ENCODE data around the gene TENM4. TPM values are rescaled to one million over a fixed set of nuclear protein-coding genes. Genes with fewer than 3 reads are reported as not detected.

The TENM4 gene
- total and polyA plus RNA-seq, 2 donors = 1.5 to 27.8 TPM

DNA sequence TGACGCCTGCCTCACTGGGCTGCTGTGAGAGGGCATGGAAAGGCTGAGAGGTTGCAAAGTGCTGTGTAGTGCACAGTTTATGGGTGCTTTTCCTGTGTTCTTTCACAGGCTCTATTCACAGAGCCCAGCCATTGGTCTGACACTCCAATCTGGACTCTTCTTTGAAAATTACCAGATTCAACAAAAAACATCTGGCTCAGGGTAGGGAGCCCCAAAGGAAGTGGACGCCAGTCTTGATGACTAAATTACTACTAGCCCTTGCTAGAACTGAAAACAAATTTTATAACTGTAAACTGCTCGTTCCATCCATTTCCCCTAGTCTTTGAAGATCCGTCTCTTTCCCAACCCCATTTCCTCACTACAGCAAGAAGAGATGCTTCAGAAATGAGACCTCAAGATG, 178.6 kb downstream of the TENM4 start:
- no peak overlapping the region for H3K27ac ChIP-seq (ENCODE audit: low read depth)
- no peaks in the 10 kb centered on the region for H3K4me1 ChIP-seq (ENCODE audit: insufficient read depth)
- H3K4me3 ChIP-seq (ENCODE audit: low read depth, low read length) = no peak overlapping the region
- no peak for DNase-seq (ENCODE audit: extremely low spot score)
- WGBS = 57% methylated on average over 4 of the region's 4 CpGs
- H3K36me3 ChIP-seq (ENCODE audit: insufficient read depth) = no peaks in the 10 kb centered on the region

DNA sequence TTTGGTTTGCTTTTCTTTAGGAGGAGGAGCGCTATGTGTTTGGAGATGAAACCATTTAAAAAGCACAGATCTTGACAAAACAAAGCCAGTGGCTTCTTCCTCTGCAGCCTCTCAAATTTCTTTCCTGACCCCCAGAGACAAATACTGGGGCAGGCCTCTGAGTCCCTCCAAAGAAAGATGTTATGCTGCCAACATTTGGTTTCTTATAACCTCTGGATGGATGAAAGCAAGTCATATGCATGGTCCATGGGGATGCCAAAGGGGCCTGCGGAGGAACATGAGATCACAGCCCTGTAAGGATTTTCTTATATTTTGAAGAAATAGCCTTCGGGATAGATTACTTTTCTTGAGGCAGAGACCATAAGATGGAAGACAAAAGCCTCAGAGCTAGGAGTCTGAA, 179.1 kb downstream of the TENM4 start:
- Histone ChIP-seq H3K36me3 (ENCODE audit: insufficient read depth) (no peaks in the 10 kb centered on the region), H3K4me3 (ENCODE audit: low read depth, low read length) (no peak overlapping the region), H3K4me1 (ENCODE audit: insufficient read depth) (no peaks in the 10 kb centered on the region), H3K27ac (ENCODE audit: low read depth) (no peak overlapping the region)
- DNase-seq (ENCODE audit: extremely low spot score) = no peak
- 94% methylated on average over 3 of the region's 3 CpGs for WGBS

DNA sequence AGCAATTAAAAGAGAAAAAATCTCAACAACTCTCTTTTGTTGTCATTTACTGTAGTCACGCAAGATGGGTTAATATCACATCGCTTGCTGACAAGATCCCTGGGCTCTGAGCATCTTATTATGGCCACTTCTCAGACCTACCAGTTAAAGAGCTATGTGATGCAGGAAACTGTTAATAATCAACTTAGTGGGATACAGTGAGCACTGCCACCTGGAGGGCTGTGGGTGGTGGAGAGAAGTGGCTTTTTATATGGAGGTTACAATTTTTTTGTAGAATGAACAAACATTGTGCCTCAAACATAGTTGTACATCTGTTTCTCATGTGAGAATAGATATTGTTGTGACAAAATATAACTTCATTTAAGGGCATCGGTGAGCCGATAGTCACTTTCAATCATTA, 181.0 kb downstream of the TENM4 start:
- WGBS = 98% methylated on average over 4 of the region's 4 CpGs

DNA sequence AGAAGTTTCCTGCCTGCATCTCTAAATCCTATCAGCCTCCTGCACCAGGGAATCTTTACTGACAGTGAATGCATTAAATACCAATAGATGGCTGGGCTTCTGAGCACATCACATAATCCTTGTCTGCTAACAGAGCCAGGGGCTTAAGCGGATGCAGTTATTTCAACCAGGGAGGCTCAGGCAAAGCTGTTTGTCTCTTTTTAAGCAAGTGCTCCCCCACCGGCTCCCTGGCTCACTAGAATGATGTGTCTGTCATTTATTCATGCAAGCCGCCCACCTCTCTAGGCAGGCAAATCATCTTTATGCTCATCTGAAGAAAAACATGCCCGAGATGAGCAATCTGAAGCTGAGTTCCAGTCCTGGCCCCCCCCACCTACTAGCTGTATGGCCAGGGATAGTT, 182.3 kb downstream of the TENM4 start:
- 69% methylated on average over 4 of the region's 4 CpGs for WGBS
- DNase-seq (ENCODE audit: extremely low spot score) = no peak
- Histone ChIP-seq H3K36me3 (ENCODE audit: insufficient read depth) (no peaks in the 10 kb centered on the region), H3K4me1 (ENCODE audit: insufficient read depth) (no peaks in the 10 kb centered on the region), H3K4me3 (ENCODE audit: low read depth, low read length) (no peak overlapping the region), H3K27ac (ENCODE audit: low read depth) (no peak overlapping the region)

More for the DNA sequence above, 181.0 kb downstream of the TENM4 start:
- no peak overlapping the region for H3K4me3 ChIP-seq (ENCODE audit: low read depth, low read length)
- no peaks in the 10 kb centered on the region for H3K36me3 ChIP-seq (ENCODE audit: insufficient read depth)
- no peak for DNase-seq (ENCODE audit: extremely low spot score)
- H3K4me1 ChIP-seq (ENCODE audit: insufficient read depth) = no peaks in the 10 kb centered on the region
- H3K27ac ChIP-seq (ENCODE audit: low read depth) = no peak overlapping the region

DNA sequence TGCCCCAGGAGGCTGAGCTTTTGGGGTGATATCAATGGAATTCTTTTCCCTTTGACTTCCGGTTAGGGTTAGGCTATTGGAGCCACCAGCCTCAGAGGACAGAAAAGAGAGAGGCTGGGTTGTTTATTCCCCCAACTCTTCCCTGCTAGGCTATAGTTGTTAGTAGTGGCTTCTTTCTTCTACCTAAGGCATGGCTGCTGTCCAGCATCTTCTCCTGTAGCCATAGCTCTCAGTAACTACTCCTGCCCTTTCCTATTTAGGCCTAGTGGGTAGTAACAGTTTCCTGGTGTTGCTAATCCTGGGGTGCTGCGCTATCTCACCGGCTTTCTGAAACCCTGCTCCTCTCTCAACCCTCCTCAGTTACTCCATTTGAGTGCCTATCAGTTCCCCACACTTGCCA, 184.9 kb downstream of the TENM4 start:
- H3K4me1 ChIP-seq (ENCODE audit: insufficient read depth) = no peaks in the 10 kb centered on the region
- WGBS = 96% methylated on average over 3 of the region's 3 CpGs
- H3K36me3 ChIP-seq (ENCODE audit: insufficient read depth) = no peaks in the 10 kb centered on the region
- H3K4me3 ChIP-seq (ENCODE audit: low read depth, low read length) = no peak overlapping the region
- no peak for DNase-seq (ENCODE audit: extremely low spot score)
- no peak overlapping the region for H3K27ac ChIP-seq (ENCODE audit: low read depth)

DNA sequence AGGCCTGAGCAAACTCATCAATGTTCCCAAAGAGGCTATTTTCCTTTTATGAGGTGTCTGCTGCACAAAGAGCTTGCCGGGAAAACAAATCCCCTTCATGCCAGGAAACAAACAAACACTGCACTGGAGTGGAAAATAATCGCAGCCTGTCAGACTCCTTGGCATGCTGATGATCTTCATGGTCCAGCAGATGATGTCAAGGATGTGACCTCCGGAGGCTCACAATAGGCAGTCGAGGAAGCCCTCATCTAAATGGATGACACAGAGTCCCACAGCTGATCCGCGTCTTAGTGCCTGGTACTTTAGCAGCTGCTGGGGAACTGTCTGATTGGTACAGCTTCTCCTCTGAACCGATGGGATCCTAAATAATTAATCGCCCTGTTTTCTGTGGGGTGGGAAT, 187.6 kb downstream of the TENM4 start:
- Histone ChIP-seq H3K4me1 (ENCODE audit: insufficient read depth) (no peaks in the 10 kb centered on the region), H3K27ac (ENCODE audit: low read depth) (no peak overlapping the region), H3K4me3 (ENCODE audit: low read depth, low read length) (no peak overlapping the region), H3K36me3 (ENCODE audit: insufficient read depth) (no peaks in the 10 kb centered on the region)
- no peak for DNase-seq (ENCODE audit: extremely low spot score)
- WGBS = 61% methylated on average over 8 of the region's 8 CpGs

DNA sequence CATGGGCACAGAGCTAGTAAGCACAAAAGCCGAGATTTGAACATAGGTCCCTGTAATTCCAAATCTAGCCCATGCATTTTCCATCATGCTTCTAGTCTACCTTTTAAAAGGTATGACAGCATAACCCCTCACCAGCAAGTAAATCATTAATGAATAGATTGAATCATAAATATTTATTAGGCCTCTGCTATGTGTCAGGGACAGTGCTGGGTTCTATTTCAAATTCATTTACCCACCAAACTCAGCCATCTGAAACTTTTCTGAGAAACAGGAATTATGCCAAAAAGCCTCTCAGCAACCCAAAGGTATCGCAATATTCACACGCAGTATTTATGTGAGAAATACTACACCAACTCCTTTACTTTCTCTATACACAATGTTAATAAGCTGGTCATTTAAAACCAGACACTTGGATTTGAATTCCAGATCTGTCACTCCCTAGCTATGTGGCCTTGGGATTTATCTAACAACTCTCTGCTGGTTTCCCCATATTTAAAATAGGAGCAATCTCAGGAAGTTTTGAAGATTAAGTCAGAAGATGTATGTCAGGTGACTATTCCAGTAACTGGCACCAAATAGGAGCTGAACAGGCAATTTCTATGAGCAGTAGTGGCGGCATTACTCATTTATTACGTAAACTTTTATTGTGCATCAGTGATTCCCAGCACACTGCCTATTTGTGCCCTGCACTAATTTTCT, 191.4 kb downstream of the TENM4 start:
- no peak overlapping the region for H3K4me3 ChIP-seq (ENCODE audit: low read depth, low read length)
- H3K27ac ChIP-seq (ENCODE audit: low read depth) = no peak overlapping the region
- no peaks in the 10 kb centered on the region for H3K4me1 ChIP-seq (ENCODE audit: insufficient read depth)
- 96% methylated on average over 5 of the region's 5 CpGs for WGBS
- H3K36me3 ChIP-seq (ENCODE audit: insufficient read depth) = no peaks in the 10 kb centered on the region
- no peak for DNase-seq (ENCODE audit: extremely low spot score)

DNA sequence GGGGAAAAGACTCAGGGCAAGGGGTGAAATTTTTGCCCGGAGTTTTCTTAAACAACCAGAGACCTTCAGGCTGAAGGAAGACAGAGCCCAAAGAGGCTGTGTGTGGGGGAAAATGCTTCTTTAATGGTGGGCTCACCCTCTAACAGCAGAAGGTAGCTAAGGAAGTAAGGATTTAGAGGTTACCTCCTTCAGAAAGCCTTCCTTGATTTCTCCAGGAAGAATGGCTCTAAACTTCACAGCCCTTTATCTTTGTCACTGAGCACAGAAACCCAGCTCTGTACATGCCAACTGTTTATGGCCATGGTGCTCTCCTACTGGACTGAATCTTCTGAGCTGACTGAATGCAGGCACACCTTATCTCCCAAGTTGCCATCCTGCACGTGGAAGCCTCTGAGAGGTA, 196.0 kb downstream of the TENM4 start:
- WGBS = 27% methylated on average over 2 of the region's 2 CpGs
- Histone ChIP-seq H3K27ac (ENCODE audit: low read depth) (no peak overlapping the region), H3K4me3 (ENCODE audit: low read depth, low read length) (no peak overlapping the region)

DNA sequence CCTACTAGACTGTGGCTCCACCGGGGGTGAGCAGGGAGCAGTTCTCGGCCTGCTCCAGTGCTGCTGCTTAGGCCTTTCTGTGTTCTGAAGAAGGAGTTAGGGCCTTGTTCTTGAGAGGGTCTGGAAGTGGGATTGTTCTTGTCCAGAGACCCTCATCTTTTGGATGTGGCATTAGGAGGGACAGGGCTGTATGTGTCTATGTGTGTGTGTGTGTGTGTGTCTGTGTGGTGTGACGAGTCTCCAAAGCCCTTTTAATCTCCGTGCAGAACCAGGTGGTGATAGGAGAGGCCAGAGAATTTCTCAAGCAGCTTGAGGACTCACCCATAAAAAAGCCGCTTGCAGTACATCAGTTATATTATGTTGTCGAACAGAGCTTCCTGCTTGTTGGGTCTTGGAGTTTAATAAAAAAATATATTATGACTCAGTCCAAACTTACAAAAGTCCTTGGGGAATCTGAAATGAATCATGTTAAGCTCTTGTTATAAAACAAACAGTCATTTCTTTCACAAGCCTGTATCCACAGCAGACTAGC, 196.5 kb downstream of the TENM4 start:
- Histone ChIP-seq H3K27ac (ENCODE audit: low read depth) (no peak overlapping the region), H3K4me1 (ENCODE audit: insufficient read depth) (no peaks in the 10 kb centered on the region), H3K36me3 (ENCODE audit: insufficient read depth) (no peaks in the 10 kb centered on the region), H3K4me3 (ENCODE audit: low read depth, low read length) (no peak overlapping the region)
- WGBS = 40% methylated on average over 6 of the region's 6 CpGs
- DNase-seq (ENCODE audit: extremely low spot score) = peak; percentile 36

More for the DNA sequence above, 196.0 kb downstream of the TENM4 start:
- Histone ChIP-seq H3K36me3 (ENCODE audit: insufficient read depth) (no peaks in the 10 kb centered on the region), H3K4me1 (ENCODE audit: insufficient read depth) (no peaks in the 10 kb centered on the region)
- no peak for DNase-seq (ENCODE audit: extremely low spot score)

DNA sequence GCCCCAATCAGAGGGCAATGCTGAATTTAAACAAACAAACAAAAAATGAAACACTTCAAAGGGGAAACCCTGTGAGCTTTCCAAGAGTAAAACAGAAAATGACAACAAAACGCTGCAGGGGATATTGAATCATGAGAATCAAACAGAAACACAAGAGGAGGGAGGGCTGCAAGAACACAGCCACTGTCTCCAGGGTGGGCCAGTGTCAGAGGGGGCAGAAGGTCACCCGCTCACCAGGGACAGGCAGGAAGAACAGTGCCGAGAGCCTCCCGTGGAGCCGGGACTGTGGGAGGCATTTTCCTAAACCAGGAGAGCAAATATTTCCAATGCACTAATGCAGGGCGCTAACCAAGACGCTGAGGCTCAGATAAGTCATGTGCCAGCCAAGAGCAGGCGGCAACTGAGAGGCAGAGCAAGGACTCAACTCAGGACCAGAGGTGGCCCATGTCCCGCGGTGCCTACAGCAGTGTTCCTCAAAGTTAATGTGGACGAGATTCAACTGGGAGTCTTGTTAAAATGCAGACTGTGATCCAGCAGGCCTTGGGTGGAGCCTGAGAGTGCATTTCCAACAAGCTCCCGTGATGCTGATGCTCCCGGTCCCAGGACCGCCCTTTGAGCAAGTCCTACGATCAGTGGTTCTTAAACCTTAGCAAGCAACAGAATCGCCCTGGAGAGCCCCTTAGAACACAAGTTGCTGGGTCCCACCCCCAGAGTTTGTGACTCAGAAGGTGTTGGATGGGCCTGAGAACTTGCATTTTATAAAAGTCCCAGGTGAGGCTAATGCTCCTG, 197.2 kb downstream of the TENM4 start:
- Histone ChIP-seq H3K4me1 (ENCODE audit: insufficient read depth) (no peaks in the 10 kb centered on the region), H3K36me3 (ENCODE audit: insufficient read depth) (no peaks in the 10 kb centered on the region), H3K4me3 (ENCODE audit: low read depth, low read length) (no peak overlapping the region), H3K27ac (ENCODE audit: low read depth) (no peak overlapping the region)
- no peak for DNase-seq (ENCODE audit: extremely low spot score)
- WGBS = 84% methylated on average over 16 of the region's 16 CpGs

DNA sequence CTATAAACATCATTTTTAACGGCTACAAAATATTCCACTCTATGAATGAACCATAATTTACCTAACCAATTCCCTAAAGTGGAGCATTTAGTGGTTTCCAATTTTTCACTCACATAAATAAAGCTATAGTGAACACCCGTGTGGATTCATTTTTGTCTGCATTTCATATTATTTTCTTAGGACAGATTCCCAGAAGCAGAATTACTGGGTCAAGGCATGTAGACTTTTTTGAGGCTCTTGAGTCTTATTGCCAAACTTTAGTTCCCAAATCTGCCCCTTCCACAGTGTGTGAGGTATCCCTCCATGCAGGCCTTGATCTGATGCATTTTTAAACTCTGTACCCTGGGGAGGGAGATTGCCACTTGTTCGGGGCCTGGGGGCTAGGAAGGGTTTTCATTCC, 198.2 kb downstream of the TENM4 start:
- Histone ChIP-seq H3K36me3 (ENCODE audit: insufficient read depth) (no peaks in the 10 kb centered on the region), H3K4me3 (ENCODE audit: low read depth, low read length) (no peak overlapping the region), H3K27ac (ENCODE audit: low read depth) (no peak overlapping the region), H3K4me1 (ENCODE audit: insufficient read depth) (no peaks in the 10 kb centered on the region)
- WGBS = 87% methylated on average over 3 of the region's 3 CpGs
- DNase-seq (ENCODE audit: extremely low spot score) = no peak

DNA sequence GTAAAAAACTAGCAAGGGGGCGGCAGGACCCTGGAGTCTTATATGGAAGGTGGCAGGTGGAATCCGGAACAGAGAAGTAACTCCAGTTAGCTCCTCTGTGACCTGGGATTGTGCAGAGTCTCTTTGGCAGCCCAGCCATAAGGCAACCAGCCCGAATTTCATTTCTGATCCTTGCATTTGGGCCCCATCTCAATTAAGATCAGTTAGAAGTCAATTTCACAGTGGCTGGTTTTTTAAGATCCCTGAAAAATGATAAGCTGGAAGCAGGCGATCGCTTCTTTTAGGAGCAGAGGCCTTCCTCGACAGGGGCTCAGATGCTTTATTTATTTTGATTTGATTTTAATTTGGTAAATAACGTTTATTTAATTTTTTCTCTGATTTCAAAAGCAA, 199.0 kb downstream of the TENM4 start:
- DNase-seq (ENCODE audit: extremely low spot score) = no peak
- 87% methylated on average over 7 of the region's 7 CpGs for WGBS
- Histone ChIP-seq H3K27ac (ENCODE audit: low read depth) (no peak overlapping the region), H3K4me3 (ENCODE audit: low read depth, low read length) (no peak overlapping the region), H3K36me3 (ENCODE audit: insufficient read depth) (no peaks in the 10 kb centered on the region), H3K4me1 (ENCODE audit: insufficient read depth) (no peaks in the 10 kb centered on the region)

DNA sequence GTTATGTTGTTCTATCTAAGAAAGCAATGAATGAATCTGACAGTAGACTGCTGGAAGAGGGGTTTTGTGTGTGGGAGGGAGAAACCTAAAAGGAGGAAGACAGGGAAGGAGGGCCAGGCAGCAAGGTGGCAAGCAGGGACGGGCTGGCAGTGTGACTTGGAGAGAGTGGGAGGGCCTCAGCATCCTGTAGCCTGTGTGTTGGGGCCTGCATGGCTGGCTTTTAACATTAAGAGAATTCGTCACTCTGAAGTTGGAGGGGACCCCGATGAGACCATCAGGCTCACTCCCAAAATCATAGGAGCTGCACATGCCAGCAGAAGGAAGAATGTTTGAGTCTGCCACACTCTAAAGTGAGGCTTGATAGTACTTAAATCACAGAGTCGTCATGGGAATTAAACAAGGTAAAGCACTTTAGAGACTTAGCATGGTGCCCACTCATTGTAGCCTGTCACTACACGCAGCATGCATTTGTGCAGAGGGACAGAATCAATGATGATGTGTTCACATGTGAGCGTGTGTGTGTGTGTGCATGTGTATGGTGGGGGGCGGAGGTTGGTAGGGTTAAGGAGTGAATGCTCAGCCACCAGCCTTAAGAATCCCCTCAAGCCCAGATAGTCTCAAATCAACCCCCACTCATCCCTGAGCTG, 199.5 kb downstream of the TENM4 start:
- no peak for DNase-seq (ENCODE audit: extremely low spot score)
- Histone ChIP-seq H3K27ac (ENCODE audit: low read depth) (no peak overlapping the region), H3K4me1 (ENCODE audit: insufficient read depth) (no peaks in the 10 kb centered on the region), H3K4me3 (ENCODE audit: low read depth, low read length) (no peak overlapping the region), H3K36me3 (ENCODE audit: insufficient read depth) (no peaks in the 10 kb centered on the region)
- 95% methylated on average over 7 of the region's 7 CpGs for WGBS

DNA sequence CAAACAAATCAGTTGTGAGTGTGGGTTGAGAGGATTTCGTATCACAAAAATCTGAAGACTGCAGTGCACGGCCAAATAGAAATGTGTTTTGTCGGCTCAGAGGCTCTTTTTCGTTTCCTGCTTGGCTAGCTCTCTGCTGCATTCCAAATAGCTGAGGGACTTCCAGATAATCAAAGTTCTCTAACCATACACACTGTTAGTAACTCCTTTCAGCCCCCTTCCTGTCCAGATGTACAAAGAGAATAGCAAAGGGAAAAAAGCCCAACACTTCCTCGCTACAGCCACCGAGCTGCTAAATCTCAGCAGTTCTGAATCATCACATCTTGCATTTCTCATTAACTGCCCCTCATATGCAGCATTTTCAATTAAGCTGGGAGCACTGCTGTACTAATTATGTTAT, 203.1 kb downstream of the TENM4 start:
- H3K4me3 ChIP-seq (ENCODE audit: low read depth, low read length) = no peak overlapping the region

More for the DNA sequence above, 203.1 kb downstream of the TENM4 start:
- Histone ChIP-seq H3K36me3 (ENCODE audit: insufficient read depth) (no peaks in the 10 kb centered on the region), H3K4me1 (ENCODE audit: insufficient read depth) (no peaks in the 10 kb centered on the region), H3K27ac (ENCODE audit: low read depth) (no peak overlapping the region)
- 25% methylated on average over 6 of the region's 6 CpGs for WGBS
- peak; percentile 29 for DNase-seq (ENCODE audit: extremely low spot score)

All from urinary bladder (tissue), 4 donors.